COLO668 (cell line): Measurements from ENCODE around the gene DENND1A.

Experiments
- DNase-seq: peaks from one replicate; lab custom pipeline; 2025; ENCODE audit not compliant: unreplicated experiment; lab: John Stamatoyannopoulos, UW

The DENND1A gene

GRCh38 chr9:123511326-123512277, 418.3 kb downstream of the DENND1A start:
- DNase-seq: no peak

DNA sequence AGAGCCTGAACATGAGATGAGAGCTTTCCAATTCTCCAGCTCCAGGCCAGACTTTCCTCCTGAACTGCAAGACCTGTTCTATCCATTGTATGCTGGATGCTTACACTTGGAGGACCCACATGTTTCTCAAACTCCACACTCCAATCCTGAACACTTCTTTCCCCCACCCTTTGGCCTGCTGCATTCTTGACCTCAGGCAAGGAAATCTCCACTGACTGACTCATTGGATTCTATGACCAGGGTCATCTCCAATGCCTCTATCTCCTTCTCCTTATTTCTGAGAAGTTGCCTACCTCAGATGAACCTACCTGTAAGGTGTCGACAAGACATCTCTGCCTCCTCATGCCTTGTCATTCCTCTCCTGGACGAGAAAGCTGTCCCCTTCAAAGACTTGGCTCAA, 420.3 kb downstream of the DENND1A start:
- no peak for DNase-seq

DNA sequence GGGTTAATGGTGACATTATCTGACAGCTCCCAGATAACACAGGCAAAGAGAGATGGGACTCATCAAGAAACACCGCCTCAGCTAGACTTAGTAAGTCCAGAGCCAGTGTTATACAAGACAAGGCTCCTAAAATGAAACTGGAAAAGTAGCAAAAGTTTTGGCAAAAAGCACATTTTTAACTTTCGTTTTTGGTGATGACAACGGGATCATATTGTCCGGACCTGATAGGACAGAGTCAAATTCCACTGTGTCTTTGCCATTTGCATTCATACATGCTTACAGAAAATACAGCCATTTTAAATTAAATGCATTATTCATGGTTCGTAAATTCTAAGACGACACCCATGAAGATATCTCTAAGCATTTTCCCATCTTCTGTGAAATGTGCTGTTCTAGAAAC, 421.9 kb downstream of the DENND1A start:
- DNase-seq: no peak

- no peak for DNase-seq
Measured at GRCh38 chr9:123505496-123505895, 424.4 kb downstream of the DENND1A start.

GRCh38 chr9:123500336-123500735, 429.6 kb downstream of the DENND1A start:
- no peak for DNase-seq

- DNase-seq: no peak
Measured at GRCh38 chr9:123497830-123498229, 432.1 kb downstream of the DENND1A start.

DNA sequence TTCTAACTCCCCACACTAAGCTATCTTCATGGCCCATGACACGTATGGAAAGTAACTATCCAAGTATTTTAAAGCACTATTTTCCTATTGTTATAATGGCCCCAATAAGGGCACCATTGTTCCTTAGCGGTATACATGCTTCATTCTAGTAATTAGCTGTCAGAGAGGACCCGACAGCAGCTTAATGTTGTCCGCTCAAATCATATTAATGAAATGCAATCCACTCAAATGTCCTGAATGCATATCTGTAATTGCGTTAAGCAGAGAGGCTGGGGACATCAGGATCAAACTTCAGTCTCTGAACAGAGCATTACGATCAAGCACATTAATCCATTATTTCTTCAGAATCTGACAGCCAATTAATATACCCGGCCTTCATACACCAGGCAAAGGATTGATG, 434.2 kb downstream of the DENND1A start:
- DNase-seq: no peak

GRCh38 chr9:123493627-123494026, 436.3 kb downstream of the DENND1A start:
- no peak for DNase-seq

DNA sequence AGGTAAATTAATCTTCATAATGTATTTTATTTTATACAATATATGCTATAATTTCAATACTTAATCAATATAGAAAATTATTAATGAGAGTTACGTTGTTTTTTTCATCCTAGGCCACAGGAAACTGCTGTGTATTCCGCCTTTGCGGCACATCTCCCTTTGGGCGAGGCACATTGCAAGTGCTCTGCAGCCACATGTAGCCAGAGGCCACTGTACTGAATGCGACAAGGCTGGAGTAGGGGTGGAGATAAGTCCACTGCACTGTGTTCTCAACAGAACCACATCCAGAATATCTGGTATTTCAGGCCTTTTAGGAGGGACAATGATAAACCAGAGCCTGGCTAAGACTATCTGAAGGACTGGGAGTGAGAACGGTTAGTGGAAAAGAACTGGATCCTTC, 439.2 kb downstream of the DENND1A start:
- no peak for DNase-seq

DNA sequence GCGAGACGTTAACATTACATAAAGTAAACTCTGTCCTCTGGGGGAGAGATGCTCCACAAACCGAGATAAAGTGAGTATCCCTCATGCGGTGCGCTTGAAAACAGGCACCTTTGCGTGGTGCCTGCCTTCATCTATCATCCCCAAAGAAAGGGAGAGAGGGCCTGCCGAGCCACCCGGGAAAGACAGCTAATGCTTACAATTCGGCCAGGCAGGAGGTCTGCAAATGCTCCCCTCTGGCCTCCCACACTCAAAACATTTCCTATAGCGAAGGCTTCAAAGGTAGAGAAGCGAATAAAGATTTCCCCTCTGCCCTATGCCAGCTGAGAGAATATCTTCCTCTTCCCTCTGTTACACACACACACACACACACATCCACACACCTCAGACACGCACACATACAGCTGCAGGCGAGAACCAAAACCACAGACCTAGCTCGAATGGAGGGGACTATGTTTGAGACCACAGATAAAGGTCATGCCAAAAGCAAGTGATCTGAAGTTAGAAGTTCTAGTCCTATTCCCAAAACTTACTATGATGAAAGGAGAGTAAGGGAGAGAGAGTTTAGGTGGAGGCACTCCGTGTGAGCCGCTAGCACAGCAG, 441.1 kb downstream of the DENND1A start:
- no peak for DNase-seq

DNA sequence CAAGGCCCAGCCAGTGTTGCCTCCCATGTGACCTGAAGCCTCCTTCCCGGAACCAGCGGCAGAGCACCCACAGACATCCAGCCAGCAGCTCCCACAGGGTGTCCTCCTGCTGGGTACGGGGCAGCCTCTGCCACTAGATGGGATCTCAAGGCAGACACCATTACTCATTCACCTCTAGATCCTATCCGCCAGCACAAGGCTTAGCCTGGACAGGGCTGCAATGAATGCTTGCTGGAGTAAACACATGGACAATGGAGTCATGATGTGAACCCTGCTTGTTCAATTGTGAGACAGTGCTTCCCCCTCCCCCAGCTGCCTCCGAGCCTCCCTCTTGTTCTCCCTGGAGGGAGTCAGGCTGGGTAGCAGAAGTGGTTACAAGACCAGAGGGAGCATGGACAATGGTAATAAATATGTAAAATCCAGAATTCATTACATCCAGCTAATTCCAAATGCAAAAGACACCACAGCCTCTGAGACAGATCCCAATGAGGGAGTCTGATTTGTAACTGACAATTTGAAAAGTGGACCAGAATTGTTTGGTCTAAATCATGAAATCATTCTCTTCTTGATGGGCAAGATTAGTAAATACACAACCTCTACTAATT, 441.9 kb downstream of the DENND1A start:
- DNase-seq: no peak

DNA sequence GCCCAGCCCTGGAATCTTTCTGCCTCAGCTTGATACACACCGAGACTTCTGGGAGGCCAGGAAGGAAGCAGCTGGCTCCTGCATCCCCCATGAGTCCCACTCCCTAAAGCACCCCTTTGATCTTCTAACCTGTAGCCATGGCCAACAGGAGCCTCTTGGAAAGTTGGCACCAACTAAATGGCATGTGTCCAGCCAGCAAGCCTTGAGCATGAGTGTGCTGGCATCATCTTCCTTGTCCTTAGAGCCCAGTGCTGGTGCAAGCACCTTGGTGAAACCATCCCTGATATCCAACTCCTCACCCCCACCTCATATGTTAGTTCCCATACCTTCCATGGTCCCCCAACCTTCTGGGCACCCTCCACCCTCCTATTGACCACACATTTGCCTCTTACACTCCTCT, 443.5 kb downstream of the DENND1A start:
- no peak for DNase-seq

DNA sequence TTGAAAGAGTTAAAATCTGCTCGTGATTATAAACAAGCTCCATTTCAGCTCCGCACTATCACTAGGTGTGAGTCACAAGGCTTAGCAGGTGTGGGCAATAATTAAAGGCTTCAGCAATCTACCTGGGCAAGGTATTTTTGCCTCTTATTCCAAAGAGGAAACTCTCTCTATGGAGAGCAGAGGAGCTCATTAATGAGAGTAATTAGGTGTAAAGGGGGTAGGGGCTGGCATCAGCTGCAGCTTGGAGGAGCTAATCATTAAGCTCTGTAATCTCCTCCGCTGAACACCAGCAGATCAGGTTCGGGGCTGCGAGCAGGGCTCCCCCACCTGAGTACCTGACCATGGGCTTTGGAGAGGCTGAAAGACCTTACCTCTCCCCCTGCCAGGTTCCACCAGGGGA, 444.7 kb downstream of the DENND1A start:
- no peak for DNase-seq

GRCh38 chr9:123484130-123484529, 445.8 kb downstream of the DENND1A start:
- DNase-seq: no peak

GRCh38 chr9:123483191-123483803, 446.6 kb downstream of the DENND1A start:
- no peak for DNase-seq

DNA sequence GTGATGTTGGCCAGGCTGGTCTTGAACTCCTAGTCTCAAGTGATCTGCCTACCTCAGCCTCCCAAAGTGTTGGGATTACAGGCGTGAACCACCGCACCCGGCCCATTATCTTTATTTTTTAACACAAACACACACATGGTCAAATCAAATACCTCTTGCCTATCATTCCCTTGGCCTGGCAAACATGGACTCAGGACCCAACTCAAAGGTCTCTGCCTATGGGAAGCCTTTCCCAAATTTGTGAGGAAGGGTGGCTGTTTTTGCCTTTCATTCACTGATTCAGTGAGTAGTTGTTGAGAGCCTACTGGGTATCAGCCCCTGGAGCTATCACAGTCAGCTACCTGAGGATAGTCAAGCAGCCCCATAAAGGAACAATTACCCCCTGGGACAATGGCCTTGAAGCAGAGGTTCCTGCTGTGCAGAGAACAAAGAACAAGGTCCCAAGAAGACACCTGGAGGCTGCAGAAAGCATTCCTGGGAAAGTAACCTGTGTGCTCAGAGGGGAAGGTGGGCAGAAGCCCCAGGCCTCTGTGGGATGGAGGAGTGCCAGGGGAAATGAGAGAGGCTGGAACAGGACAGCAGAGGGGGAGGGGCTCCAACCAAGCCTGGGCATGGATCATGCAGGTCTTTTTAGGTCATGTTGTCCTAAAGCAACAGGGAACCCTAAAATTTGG, 447.5 kb downstream of the DENND1A start:
- DNase-seq: no peak

DNA sequence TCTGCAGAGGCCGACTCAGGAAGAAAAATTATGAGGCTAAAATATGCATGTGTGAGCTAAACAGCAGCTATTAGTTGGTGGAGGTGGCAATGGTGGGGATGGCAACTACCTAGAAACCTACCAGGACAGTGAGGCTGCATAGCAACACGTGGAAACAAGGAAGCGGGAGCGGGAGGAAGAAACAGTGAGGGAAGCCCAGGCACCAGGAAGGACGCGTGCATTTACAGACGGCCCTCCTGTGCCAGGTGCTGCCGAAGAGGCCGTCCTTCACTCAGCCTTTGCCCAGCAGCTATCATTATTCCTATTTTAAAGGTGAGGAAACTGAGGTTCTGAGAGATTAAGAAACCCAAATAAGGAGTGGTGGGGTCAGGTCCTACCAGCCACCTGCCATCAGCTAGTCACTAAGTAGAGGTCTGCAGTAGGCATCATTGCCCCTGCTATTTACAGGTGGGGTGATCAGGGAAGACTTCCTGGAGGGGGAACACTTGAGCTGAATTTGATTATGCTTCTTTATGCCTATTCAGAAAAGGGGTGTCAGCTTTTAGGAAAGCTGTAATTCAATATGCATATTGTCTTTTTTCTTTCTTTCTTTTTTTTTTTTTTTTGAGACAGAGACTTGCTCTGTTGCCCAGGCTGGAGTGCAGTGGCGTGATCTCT, 448.6 kb downstream of the DENND1A start:
- no peak for DNase-seq

DNA sequence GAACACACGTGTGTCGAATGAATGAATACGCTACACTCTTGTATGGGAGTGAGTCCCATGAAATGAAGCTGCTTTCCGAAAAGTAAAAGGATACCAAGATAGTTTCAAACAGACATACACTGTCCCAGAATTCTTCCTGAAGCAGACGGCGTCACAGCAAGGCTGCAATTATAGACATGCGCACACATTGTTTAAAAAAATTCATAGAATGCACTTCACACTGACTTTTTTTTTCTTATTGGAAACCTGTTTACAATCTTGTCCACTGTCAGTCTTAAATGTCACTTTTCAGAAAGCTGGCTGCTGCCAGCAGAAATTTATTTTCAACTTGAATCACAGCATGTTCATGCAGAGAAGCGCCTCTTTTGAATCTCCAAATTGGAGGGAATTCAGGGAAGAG, 449.1 kb downstream of the DENND1A start:
- no peak for DNase-seq

DNA sequence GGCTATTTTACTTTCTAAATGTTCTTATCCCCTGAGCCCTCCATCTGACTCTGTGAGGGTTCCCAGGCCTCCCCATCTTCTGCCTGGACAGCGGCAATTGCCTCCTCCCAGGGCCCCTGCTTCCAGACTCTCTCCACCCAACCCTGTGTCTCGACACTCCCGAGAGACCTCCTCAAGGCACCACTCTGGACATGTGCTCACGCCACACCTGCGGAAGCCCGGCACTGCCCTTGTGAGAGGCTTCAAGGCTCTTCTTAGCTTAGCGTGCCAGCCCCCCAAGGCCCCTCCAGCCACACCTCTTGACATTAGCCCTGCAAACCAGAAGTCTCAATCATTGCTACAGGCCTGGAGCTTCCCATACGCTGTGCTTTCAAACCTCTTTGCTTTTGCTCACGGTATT, 449.8 kb downstream of the DENND1A start:
- no peak for DNase-seq

DNA sequence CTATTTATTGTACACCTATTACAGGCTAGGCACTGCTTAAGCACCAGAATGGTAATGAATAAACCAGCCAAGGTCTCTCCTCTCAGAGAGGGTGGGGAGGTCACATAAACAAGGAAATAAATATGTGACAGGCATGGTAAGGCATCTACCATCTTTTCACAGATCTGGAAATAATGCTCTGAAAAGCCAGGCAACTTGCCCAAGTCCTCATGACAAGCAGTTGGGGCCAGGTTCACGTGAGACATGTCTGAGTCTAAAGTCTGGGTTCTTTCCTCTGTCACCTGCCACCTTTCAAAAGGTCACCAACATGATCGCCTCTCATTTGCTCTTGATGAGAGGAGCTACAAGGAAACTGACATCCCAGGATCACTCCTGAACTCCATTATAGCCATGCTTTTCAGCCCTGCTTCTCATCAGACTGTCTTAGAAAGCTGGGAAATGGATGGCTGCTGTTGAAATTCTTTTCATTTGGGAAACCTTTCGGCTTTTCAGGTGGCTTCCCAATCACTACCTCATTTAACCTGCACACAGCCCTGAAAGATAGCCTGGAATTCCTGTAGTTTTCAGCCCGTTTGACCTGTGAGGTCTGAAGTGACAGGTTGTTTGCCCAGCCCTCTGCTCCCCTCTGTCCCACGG, 450.8 kb downstream of the DENND1A start:
- DNase-seq: no peak
